NOMO-1 (cell line): ENCODE measurements around the gene CPLX1.

Experiments used
- DNase-seq, 2 experiments: peaks; one replicate each; lab custom pipeline; 2025; ENCODE audit not compliant: unreplicated experiment in 2 of 2; lab: John Stamatoyannopoulos, UW

The CPLX1 gene

GRCh38 chr4:856225-856901 is 30.4 kb upstream of the CPLX1 start:
- no peak for DNase-seq

GRCh38 chr4:855880-856224 is 29.9 kb upstream of the CPLX1 start:
- DNase-seq, result no peak

- no peak for DNase-seq
Observed at GRCh38 chr4:854356-854755, 28.4 kb upstream of the CPLX1 start.

DNA sequence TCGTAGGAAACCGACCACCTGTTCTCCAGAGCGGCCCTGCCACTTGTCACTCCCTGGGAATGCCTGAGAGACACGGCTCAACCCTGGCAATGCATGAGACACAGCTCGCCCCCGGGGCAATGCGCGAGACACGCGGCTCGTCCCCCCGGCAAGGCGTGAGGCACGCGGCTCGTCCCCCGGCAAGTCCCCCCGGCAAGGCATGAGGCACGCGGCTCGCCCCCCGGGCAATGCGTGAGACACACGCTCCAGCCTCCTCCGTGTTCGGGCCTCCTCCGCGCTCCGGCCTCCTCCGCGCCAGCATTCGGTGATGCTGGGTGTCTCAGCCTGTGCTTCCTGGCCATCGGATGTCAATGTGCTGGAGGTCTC is 27.5 kb upstream of the CPLX1 start:
- DNase-seq, result no peak

GRCh38 chr4:851701-852430 is 25.9 kb upstream of the CPLX1 start:
- DNase-seq, result no peak

DNA sequence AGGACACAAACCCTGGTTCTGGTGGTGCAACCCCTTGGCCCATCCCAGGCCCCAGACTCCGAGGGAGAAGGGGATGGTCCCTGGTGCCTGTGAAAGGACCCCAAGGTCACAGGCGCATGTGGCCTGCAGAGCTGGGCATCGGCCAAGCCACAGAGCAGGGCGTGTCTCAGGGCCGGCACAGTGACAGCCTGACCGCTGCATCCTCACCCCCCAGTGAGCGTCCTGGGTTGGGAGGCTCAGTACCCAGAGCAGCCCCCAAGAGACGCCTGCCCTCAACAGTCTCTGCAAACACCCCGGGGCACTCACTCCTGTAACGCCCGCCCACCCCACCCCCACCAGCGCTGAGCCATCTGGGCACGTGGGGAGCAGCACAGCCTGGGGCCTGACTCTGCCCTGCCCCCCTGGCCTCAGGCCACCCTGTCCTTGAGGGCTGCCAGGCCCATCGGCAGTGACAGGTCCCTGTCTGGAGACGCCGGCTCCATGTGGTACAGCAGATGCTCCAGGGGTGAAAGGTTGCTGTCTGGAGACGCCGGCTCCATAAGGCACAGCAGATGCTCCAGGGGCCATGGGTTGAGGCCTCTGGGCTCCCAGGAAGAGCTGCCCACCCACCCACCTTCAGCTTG is 24.5 kb upstream of the CPLX1 start:
- no peak for DNase-seq

DNA sequence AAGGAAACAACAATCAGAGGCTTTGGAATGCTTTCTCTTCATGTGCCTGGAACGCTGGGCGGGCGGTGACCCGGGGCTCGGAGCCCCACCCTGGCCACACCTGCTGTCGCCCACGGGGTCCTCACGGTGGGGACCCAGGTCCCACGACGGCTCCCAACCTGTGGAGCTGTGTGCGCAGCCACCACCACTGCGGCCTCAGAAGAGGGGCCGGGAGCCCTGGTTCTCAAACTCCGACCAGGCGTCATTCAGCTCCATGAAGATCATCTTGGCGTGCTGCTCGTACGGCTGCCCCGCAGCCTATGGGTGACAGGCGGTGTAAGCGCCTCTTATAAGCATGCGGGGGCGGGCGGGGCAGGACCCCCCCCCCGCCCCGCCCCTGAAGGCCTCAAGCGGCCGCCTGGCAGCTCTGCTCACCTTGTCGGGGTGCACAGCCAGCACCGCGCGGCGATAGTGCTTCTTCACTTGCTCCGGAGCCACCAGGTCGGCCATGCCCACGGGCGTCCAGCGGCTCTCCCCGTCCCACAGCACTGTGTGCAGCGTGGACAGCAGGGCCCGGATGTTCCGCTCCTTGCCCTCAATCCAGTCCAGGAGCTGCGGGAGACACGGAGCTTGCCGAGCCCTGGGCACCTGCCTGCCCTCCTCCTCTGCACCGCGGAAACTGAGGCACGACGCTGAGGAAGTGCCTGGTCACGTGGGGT is 23.7 kb upstream of the CPLX1 start:
- no peak for DNase-seq

- DNase-seq, result no peak
Observed at GRCh38 chr4:848803-849477, 23.0 kb upstream of the CPLX1 start.

- DNase-seq, result no peak
Observed at GRCh38 chr4:848307-848691, 22.4 kb upstream of the CPLX1 start.

DNA sequence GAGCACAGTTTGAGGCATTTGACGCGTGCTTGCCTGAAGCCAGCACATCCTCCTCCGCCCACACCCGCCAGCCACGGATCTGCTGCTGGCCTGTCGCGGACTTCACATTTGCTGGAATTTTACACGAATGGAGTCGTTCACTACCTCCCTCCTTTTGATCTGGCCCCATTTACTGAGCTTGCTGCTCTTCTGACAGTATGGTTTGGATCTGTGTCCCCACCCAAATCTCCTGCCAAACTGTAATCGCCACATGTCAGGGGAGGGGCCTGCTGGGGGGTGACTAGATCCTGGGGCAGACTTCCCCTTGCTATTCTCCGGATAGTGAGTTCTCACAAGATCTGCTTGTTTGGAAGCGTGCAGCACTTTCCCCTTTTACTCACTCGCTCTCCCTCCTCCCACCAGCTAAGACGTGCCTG is 19.9 kb upstream of the CPLX1 start:
- no peak for DNase-seq

GRCh38 chr4:845233-845835 is 19.4 kb upstream of the CPLX1 start:
- no peak for DNase-seq

DNA sequence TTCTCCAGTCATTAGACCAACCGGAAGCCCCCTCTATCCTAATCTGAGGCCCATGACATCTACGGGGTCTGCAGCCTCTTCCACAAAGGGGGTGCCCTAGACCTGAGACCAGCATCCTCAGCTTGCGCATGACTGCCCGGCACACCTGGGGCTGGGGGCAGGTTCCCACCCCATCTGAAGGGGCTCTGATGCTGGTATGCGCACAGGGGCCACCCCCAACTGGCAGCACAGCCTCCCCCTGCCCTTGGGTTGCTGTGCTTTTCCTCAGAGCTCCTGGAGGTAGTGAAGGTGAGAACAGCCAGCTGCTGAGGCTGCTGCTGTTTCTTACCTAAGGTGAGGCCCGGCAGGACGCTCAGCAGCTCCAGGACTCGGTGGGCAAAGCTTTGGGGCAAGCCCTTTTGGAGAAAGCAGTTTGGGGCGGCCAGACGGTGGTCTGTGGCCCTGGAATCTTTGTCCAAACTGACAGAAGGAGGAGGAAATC is 18.9 kb upstream of the CPLX1 start:
- no peak for DNase-seq

GRCh38 chr4:839675-840443 is 13.9 kb upstream of the CPLX1 start:
- no peak for DNase-seq

DNA sequence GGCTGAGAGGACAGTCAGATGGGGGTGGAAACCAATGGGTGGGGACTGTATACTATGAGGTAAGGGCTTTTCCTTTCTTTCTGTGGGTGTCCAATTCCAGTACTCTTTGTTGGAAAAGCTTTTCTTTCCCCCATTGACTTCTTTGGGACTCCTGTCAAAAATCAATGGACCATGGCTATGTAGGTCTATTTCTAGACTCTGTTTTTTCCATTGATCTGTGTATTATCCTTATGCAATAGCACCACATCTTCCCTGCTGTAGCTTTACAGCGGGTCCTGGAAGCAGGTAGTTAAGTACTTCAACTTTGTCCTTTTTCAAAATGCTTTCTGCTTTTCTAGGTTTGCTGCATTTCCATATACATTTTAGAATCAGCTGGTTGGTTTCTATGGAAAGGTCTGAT is 11.8 kb upstream of the CPLX1 start:
- no peak for DNase-seq

DNA sequence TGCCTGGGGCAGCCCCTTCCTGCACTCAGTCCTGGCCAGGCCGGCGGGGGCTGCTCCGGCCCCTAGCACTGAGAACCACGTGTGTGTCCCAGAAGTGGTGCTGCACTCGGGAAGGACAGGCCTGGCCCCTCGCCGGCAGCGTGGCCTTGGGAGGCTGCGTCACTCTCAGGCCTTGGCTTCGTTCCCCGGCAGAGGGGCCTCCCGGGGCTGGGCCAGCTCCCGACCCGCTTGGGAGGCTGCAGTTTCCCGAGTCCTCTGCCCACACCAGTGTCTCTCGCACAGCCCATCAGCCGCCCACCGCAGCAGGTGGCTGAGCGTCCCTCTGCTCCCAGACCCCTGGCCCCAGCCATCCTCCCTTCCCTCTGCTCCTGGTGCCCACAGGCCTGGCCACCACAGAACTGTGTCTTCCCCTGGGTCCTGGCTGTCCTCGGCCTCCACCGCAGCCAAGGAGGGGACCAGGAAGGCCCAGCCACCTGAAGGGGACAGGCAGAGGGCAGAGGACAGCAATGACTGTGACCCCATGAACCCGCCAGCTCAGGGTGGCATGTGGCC is 10.9 kb upstream of the CPLX1 start:
- DNase-seq, result no peak

- no peak for DNase-seq
Observed at GRCh38 chr4:836003-836511, 10.1 kb upstream of the CPLX1 start.

- no peak for DNase-seq
Observed at GRCh38 chr4:835148-836002, 9.4 kb upstream of the CPLX1 start.

- DNase-seq, result no peak
Observed at GRCh38 chr4:834368-835147, 8.6 kb upstream of the CPLX1 start.
